ENCODE measurements around the gene NRIP2.
A peak's percentile ranks its signal among the peaks of the same experiment; 100 is the strongest.

Gene NRIP2

GRCh38 chr12:2845280-2845679 is 10.4 kb upstream of the NRIP2 start:
- H3K4me3 ChIP-seq (ENCODE audit: low read depth, low read length) = no peak overlapping the region
- H2AK5ac ChIP-seq (ENCODE audit: low read length) = no peak overlapping the region
- no peak overlapping the region for H3K27ac ChIP-seq (ENCODE audit: low read depth, low read length)
- H4K12ac ChIP-seq (ENCODE audit: low read depth, low read length) = no peak overlapping the region
- H3K18ac ChIP-seq (ENCODE audit: low read length) = no peak overlapping the region
- peaks cover 0 to 4% of the 10 kb centered on the region in 2 experiments for H3K36me3 ChIP-seq (ENCODE audit: control insufficient read depth in 1 of 2, insufficient read depth in 2 of 2, low read length in 2 of 2)
- no peak overlapping the region for H3K9ac ChIP-seq (ENCODE audit: low read length)
- H4K91ac ChIP-seq (ENCODE audit: low read depth, low read length) = no peak overlapping the region
- H3K4me1 ChIP-seq (ENCODE audit: control insufficient read depth in 1 of 2, insufficient read depth in 2 of 2, low read length in 2 of 2) = peaks cover 14 to 19% of the 10 kb centered on the region in 2 experiments
- H2AFZ ChIP-seq (ENCODE audit: insufficient read depth, low read length, poor library complexity) = no peak overlapping the region
- H3K79me2 ChIP-seq (ENCODE audit: control insufficient read depth, insufficient read depth, low read length, poor library complexity) = no peaks in the 10 kb centered on the region
- no peak overlapping the region for H3K4me2 ChIP-seq (ENCODE audit: low read length)
- H2BK12ac ChIP-seq (ENCODE audit: low read length) = no peak overlapping the region
- WGBS (ENCODE audit: extremely low coverage, insufficient coverage, insufficient read length) = no CpG with 5 or more reads among the region's 6 CpGs
- H3K27me3 ChIP-seq (ENCODE audit: insufficient read depth, low read length) = no peaks in the 10 kb centered on the region
- H3K23ac ChIP-seq (ENCODE audit: low read length) = no peak overlapping the region
- no peak overlapping the region for H2BK5ac ChIP-seq (ENCODE audit: low read depth, low read length, poor library complexity)
- H3K14ac ChIP-seq (ENCODE audit: low read length) = no peak overlapping the region
- H2BK120ac ChIP-seq (ENCODE audit: insufficient read depth, low read length, poor library complexity) = no peak overlapping the region
- no peaks in the 10 kb centered on the region for H3K9me3 ChIP-seq (ENCODE audit: insufficient read depth, low read depth, low read length)
- no peak for DNase-seq
- H4K8ac ChIP-seq (ENCODE audit: low read depth, low read length) = no peak overlapping the region
- no peaks in the 10 kb centered on the region for H3K79me1 ChIP-seq (ENCODE audit: low read length)
- H3K4ac ChIP-seq (ENCODE audit: low read depth, low read length) = no peak overlapping the region

GRCh38 chr12:2844786-2845185 is 10.0 kb upstream of the NRIP2 start:
- no peak overlapping the region for H4K91ac ChIP-seq (ENCODE audit: low read depth, low read length)

GRCh38 chr12:2842948-2843347 is 8.1 kb upstream of the NRIP2 start:
- Histone ChIP-seq H3K18ac (ENCODE audit: low read length) (no peak overlapping the region), H3K27me3 (ENCODE audit: insufficient read depth, low read length) (no peaks in the 10 kb centered on the region), H4K8ac (ENCODE audit: low read depth, low read length) (no peak overlapping the region), H3K9ac (ENCODE audit: low read length) (no peak overlapping the region), H3K79me2 (ENCODE audit: control insufficient read depth, insufficient read depth, low read length, poor library complexity) (no peaks in the 10 kb centered on the region), H4K12ac (ENCODE audit: low read depth, low read length) (no peak overlapping the region), H2AFZ (ENCODE audit: insufficient read depth, low read length, poor library complexity) (no peak overlapping the region), H2BK120ac (ENCODE audit: insufficient read depth, low read length, poor library complexity) (no peak overlapping the region), H3K36me3 (ENCODE audit: control insufficient read depth in 1 of 2, insufficient read depth in 2 of 2, low read length in 2 of 2) (peaks cover 0 to 4% of the 10 kb centered on the region in 2 experiments), H3K4ac (ENCODE audit: low read depth, low read length) (no peak overlapping the region), H2BK12ac (ENCODE audit: low read length) (no peak overlapping the region), H3K4me1 (ENCODE audit: control insufficient read depth in 1 of 2, insufficient read depth in 2 of 2, low read length in 2 of 2) (peaks cover 9 to 13% of the 10 kb centered on the region in 2 experiments), H3K4me2 (ENCODE audit: low read length) (no peak overlapping the region), H3K27ac (ENCODE audit: low read depth, low read length) (no peak overlapping the region), H4K91ac (ENCODE audit: low read depth, low read length) (no peak overlapping the region), H3K79me1 (ENCODE audit: low read length) (no peaks in the 10 kb centered on the region), H3K9me3 (ENCODE audit: insufficient read depth, low read depth, low read length) (no peaks in the 10 kb centered on the region), H2AK5ac (ENCODE audit: low read length) (no peak overlapping the region), H3K4me3 (ENCODE audit: low read depth, low read length) (no peak overlapping the region), H2BK5ac (ENCODE audit: low read depth, low read length, poor library complexity) (no peak overlapping the region), H3K23ac (ENCODE audit: low read length) (no peak overlapping the region), H3K14ac (ENCODE audit: low read length) (no peak overlapping the region)
- DNase-seq = no peak
- no CpG with 5 or more reads among the region's 5 CpGs for WGBS (ENCODE audit: extremely low coverage, insufficient coverage, insufficient read length)

More at GRCh38 chr12:2844786-2845185, 10.0 kb upstream of the NRIP2 start:
- no peak overlapping the region for H3K4ac ChIP-seq (ENCODE audit: low read depth, low read length)
- no peak overlapping the region for H3K4me3 ChIP-seq (ENCODE audit: low read depth, low read length)
- H2AFZ ChIP-seq (ENCODE audit: insufficient read depth, low read length, poor library complexity) = no peak overlapping the region
- H2BK5ac ChIP-seq (ENCODE audit: low read depth, low read length, poor library complexity) = no peak overlapping the region
- DNase-seq = peak; percentile 15 to 53
- no peak overlapping the region for H2AK5ac ChIP-seq (ENCODE audit: low read length)
- H3K79me2 ChIP-seq (ENCODE audit: control insufficient read depth, insufficient read depth, low read length, poor library complexity) = no peaks in the 10 kb centered on the region
- H4K12ac ChIP-seq (ENCODE audit: low read depth, low read length) = no peak overlapping the region
- H3K4me1 ChIP-seq (ENCODE audit: control insufficient read depth in 1 of 2, insufficient read depth in 2 of 2, low read length in 2 of 2) = peaks cover 14 to 19% of the 10 kb centered on the region in 2 experiments
- H3K18ac ChIP-seq (ENCODE audit: low read length) = no peak overlapping the region
- no peak overlapping the region for H2BK12ac ChIP-seq (ENCODE audit: low read length)
- peaks cover 0 to 4% of the 10 kb centered on the region in 2 experiments for H3K36me3 ChIP-seq (ENCODE audit: control insufficient read depth in 1 of 2, insufficient read depth in 2 of 2, low read length in 2 of 2)
- no peak overlapping the region for H3K9ac ChIP-seq (ENCODE audit: low read length)
- H4K8ac ChIP-seq (ENCODE audit: low read depth, low read length) = no peak overlapping the region
- WGBS (ENCODE audit: extremely low coverage, insufficient coverage, insufficient read length) = no CpG with 5 or more reads among the region's 9 CpGs
- H3K27me3 ChIP-seq (ENCODE audit: insufficient read depth, low read length) = no peaks in the 10 kb centered on the region
- no peak overlapping the region for H3K14ac ChIP-seq (ENCODE audit: low read length)
- H3K9me3 ChIP-seq (ENCODE audit: insufficient read depth, low read depth, low read length) = no peaks in the 10 kb centered on the region
- H3K79me1 ChIP-seq (ENCODE audit: low read length) = no peaks in the 10 kb centered on the region
- H2BK120ac ChIP-seq (ENCODE audit: insufficient read depth, low read length, poor library complexity) = no peak overlapping the region
- no peak overlapping the region for H3K23ac ChIP-seq (ENCODE audit: low read length)
- no peak overlapping the region for H3K4me2 ChIP-seq (ENCODE audit: low read length)
- no peak overlapping the region for H3K27ac ChIP-seq (ENCODE audit: low read depth, low read length)

GRCh38 chr12:2841056-2841650 is 6.3 kb upstream of the NRIP2 start:
- Histone ChIP-seq H2BK5ac (ENCODE audit: low read depth, low read length, poor library complexity) (no peak overlapping the region), H3K18ac (ENCODE audit: low read length) (no peak overlapping the region), H3K27ac (ENCODE audit: low read depth, low read length) (no peak overlapping the region), H3K79me2 (ENCODE audit: control insufficient read depth, insufficient read depth, low read length, poor library complexity) (no peaks in the 10 kb centered on the region), H3K14ac (ENCODE audit: low read length) (no peak overlapping the region), H3K4ac (ENCODE audit: low read depth, low read length) (no peak overlapping the region), H4K12ac (ENCODE audit: low read depth, low read length) (no peak overlapping the region), H2AFZ (ENCODE audit: insufficient read depth, low read length, poor library complexity) (no peak overlapping the region), H3K9ac (ENCODE audit: low read length) (no peak overlapping the region), H3K4me3 (ENCODE audit: low read depth, low read length) (no peak overlapping the region), H3K4me1 (ENCODE audit: control insufficient read depth in 1 of 2, insufficient read depth in 2 of 2, low read length in 2 of 2) (peaks cover 7 to 13% of the 10 kb centered on the region in 2 experiments), H3K79me1 (ENCODE audit: low read length) (no peaks in the 10 kb centered on the region), H3K27me3 (ENCODE audit: insufficient read depth, low read length) (no peaks in the 10 kb centered on the region), H3K9me3 (ENCODE audit: insufficient read depth, low read depth, low read length) (no peaks in the 10 kb centered on the region), H3K4me2 (ENCODE audit: low read length) (no peak overlapping the region), H4K8ac (ENCODE audit: low read depth, low read length) (no peak overlapping the region), H2AK5ac (ENCODE audit: low read length) (no peak overlapping the region), H3K36me3 (ENCODE audit: control insufficient read depth in 1 of 2, insufficient read depth in 2 of 2, low read length in 2 of 2) (peaks cover 0 to 4% of the 10 kb centered on the region in 2 experiments), H3K23ac (ENCODE audit: low read length) (no peak overlapping the region), H4K91ac (ENCODE audit: low read depth, low read length) (no peak overlapping the region), H2BK120ac (ENCODE audit: insufficient read depth, low read length, poor library complexity) (no peak overlapping the region), H2BK12ac (ENCODE audit: low read length) (no peak overlapping the region)
- no peak for DNase-seq
- no CpG with 5 or more reads among the region's 9 CpGs for WGBS (ENCODE audit: extremely low coverage, insufficient coverage, insufficient read length)
